ENCODE results near the gene RPS24.

GRCh38 chr10:78065611-78066010 lies 31.9 kb downstream of the RPS24 start:
- TF ChIP-seq CTCF (IDR thresholded peaks at IDR 0.05) (no peak), ZFX (IDR thresholded peaks at IDR 0.05; ENCODE audit: borderline replicate concordance) (no peak)

Measured in 22Rv1 (cell line).